ENCODE results near the gene HSD11B1.
A peak's percentile ranks its signal among the peaks of the same experiment; 100 is the strongest.

The HSD11B1 gene

DNA sequence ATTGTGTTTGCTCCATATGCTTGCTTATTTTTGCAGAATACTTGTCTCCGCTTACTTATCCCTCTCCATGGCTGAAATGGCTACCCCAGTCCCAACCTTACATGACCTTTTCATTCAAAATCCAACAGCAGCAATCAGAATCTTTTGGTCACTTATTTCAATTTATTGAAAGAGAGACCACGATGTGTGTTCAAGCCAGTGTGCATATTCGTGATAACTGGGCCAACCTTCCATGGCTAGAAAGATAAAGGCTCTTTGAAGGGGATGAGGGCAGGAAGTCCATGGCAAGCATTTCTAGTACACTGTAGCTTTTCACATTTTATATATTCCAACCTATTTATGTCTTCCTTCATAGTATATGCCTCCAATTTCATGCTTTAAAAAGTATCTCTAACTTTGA, 23.1 kb downstream of the HSD11B1 start:
- DNase-seq (ENCODE audit: low read depth) = no peak

- no peak for DNase-seq (ENCODE audit: low read depth)
Observed at GRCh38 chr1:209728466-209728865, 23.8 kb downstream of the HSD11B1 start.

- DNase-seq (ENCODE audit: low read depth) = no peak
Observed at GRCh38 chr1:209729436-209729835, 24.8 kb downstream of the HSD11B1 start.

GRCh38 chr1:209732725-209733124, 28.1 kb downstream of the HSD11B1 start:
- DNase-seq (ENCODE audit: low read depth) = peak; percentile 9

- peak; percentile 94 for DNase-seq (ENCODE audit: low read depth)
Observed at GRCh38 chr1:209733409-209734192, 29.0 kb downstream of the HSD11B1 start.

DNA sequence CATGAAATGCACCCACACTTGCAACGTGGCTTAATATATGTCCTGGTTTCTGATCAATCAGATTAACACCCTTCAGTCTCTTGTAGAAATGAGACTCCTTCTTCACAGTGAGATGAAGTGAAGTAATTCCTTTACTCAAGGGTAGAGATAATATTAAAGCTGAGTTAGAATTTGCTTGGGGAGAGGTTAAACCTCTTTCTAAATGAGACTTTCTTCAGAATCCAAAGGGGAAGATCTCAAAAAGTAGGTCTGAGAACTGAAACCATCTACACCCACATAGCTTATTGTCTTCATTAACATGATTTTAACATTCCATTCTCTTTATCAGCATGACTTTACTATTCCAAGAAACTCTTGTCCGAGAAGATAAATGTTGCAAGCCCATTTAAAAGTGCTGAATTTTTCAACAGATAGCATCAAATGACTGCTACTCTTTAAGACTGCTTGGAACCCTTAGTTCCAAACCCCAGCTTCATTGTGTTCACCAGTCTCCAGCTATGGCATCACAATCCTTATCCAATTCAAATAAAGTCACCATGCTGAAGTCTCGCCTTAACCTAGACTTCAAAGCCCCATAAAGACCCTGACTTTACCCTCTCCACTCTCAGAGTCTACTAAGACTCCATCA, 32.0 kb downstream of the HSD11B1 start:
- DNase-seq (ENCODE audit: low read depth) = no peak

GRCh38 chr1:209737118-209737505, 32.5 kb downstream of the HSD11B1 start:
- DNase-seq (ENCODE audit: low read depth) = no peak

GRCh38 chr1:209738270-209738669, 33.6 kb downstream of the HSD11B1 start:
- DNase-seq (ENCODE audit: low read depth) = no peak

- DNase-seq (ENCODE audit: low read depth) = no peak
Observed at GRCh38 chr1:209741193-209741592, 36.5 kb downstream of the HSD11B1 start.

GRCh38 chr1:209741889-209742288, 37.2 kb downstream of the HSD11B1 start:
- DNase-seq (ENCODE audit: low read depth) = no peak

- peak; percentile 82 for DNase-seq (ENCODE audit: low read depth)
Observed at GRCh38 chr1:209742409-209743144, 37.9 kb downstream of the HSD11B1 start.

- DNase-seq (ENCODE audit: low read depth) = peak; percentile 96
Observed at GRCh38 chr1:209743145-209743482, 38.5 kb downstream of the HSD11B1 start.

DNA sequence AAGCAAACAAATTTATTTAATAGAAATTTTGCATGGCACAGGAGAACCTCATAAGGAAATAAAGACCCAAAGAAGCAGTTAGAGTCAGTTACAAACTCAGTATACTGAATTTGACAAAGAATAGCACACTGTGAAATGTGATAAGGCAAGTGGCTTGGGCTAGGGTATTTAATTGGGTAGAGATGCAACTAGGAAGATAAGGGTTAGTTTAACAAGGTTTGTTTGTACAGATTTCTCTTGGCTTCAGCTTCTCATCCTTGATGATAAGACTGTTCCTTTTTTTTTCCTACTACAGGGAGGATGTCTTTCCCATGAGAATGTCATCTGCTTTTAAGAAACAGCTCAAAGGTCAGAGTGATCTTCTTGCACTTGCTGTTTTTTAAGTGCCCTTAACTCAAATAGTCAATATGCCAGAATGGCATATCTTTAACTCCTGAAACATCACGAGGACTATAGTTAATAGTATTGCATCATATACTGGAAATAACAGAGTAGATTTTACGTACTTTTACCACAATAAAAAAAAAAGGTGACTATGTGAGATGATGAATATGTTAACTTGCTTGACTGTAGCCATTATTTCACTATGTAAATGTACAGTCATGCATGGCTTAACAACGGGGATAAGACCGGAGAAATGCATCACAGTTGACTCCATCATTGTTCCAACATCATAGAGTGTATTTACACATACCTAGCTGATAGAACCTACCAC, 42.0 kb downstream of the HSD11B1 start:
- no peak for DNase-seq (ENCODE audit: low read depth)

DNA sequence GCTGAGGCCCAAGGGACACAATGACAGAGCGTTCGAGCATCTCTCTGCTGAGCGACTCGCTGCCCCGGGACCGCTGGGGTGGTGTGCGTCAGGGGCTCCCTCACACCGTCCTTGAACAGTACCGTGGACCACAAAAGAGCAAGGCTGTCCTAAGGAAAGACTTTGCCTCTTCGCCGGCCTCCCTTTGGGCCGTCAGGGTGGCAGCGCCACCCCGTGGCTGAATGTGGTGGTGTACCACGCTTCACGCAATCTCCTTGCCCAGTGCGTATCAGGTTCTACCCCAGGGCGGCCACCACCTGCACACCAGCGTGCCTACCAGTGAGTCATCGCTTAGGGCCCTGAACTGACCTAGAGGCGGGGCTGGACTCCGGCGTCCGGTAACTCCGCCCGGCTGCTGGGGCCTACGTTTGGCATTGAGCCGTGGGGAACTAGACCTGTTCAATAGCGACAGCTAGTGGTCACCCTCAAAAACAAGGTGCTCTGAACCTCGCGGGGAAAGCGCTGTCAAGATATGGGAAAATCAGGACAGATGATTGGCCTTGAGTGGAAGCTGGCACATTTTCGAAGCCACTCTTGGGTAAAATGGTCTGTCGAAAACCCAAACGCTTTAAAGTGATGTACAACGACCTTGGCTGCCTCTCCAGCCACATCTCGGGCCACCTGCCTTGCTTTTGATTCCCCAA, 43.1 kb downstream of the HSD11B1 start:
- peak; percentile 87 for DNase-seq (ENCODE audit: low read depth)

GRCh38 chr1:209748620-209749019, 44.0 kb downstream of the HSD11B1 start:
- DNase-seq (ENCODE audit: low read depth) = no peak

- DNase-seq (ENCODE audit: low read depth) = no peak
Observed at GRCh38 chr1:209749205-209749604, 44.6 kb downstream of the HSD11B1 start.

- no peak for DNase-seq (ENCODE audit: low read depth)
Observed at GRCh38 chr1:209749670-209750323, 45.2 kb downstream of the HSD11B1 start.

DNA sequence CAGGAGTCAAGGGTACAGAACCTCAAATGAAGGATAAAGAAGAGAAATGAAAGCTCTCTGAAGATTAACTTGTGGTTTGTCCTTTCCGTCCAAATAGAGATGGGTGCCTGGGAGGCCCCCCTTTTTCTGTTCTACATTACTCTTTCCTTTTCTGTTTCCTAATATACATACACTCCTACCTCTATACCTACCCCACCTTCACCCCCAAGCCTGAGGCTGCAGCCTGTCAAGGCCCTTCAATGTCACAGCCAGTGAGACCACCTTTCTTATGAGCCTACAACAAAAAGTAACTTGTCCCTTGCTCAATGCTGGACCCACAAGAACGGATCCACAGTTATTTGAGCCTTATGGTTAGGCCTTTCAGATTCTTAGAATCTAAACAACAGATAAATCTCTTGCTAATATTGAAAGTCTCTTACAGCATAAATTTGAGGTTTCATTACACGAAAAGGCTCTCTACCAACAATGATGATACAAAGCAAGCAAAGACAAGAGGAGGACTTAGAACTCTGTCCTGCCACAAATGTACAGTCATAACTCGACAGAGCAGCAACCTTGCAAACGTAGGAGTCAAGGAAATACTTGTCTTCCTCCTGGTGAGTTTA, 47.1 kb downstream of the HSD11B1 start:
- DNase-seq (ENCODE audit: low read depth) = no peak

GRCh38 chr1:209752890-209753289, 48.2 kb downstream of the HSD11B1 start:
- no peak for DNase-seq (ENCODE audit: low read depth)

- no peak for DNase-seq (ENCODE audit: low read depth)
Observed at GRCh38 chr1:209755256-209755655, 50.6 kb downstream of the HSD11B1 start.

All from stromal cell of bone marrow (primary cell).